Right cardiac atrium (tissue), 5 donors: ENCODE measurements around the gene HSPE1. TPM values are rescaled to one million over a fixed set of nuclear protein-coding genes. Genes with fewer than 3 reads are reported as not detected.

Experiments used
- polyA plus RNA-seq: library from polyadenylated mRNA; stranded (reverse); fragments of 200-250 nt; gene quantifications from one replicate; pipeline ENCODE4 v1.2.3, GENCODE V29; 2013
- total RNA-seq, 4 donors: library from RNA; stranded (reverse); fragmentation: NEBNext Ultra II Directional; extraction: Animal tissue kit (Norgen Biotek cat#: 25700); gene quantifications; one replicate each; pipeline ENCODE4 v1.2.1, GENCODE V29; 2021
- donor health status: healthy with polysubstance abuse.
- donor health status: DM: no; HTN: yes; CAD: no.
- donor health status: DM: no; HTN: no; CAD: no.
- donor health status: DM: no; HTN: yes; CAD: no; lungs with severe emphysema.
- donor health status: DM: yes; HTN: yes; CAD: no.

HSPE1 gene
- total and polyA plus RNA-seq, 5 donors, result 96.3 to 253 (median 153) TPM

Other genes with a start within 250 kb of the HSPE1 start
- 10 to 100 TPM; 13.9 to 18.8 (median 14.5) TPM for gene ANKRD44, start 189.6 kb upstream of the HSPE1 start, total RNA-seq
- gene ANKRD44, start 189.6 kb upstream of the HSPE1 start, polyA plus RNA-seq, result 4.8 TPM
- 100 to 1,000 TPM; 148 to 182 (median 165) TPM for gene SF3B1, start 65.4 kb upstream of the HSPE1 start, total RNA-seq
- gene SF3B1, start 65.4 kb upstream of the HSPE1 start, polyA plus RNA-seq, result 166 TPM
- gene COQ10B, start 46.8 kb upstream of the HSPE1 start, total RNA-seq, result 10 to 100 TPM; 24.8 to 37.0 (median 29.6) TPM
- 29.3 TPM for gene COQ10B, start 46.8 kb upstream of the HSPE1 start, polyA plus RNA-seq
- gene HSPD1, start 539 bp upstream of the HSPE1 start, total RNA-seq, result 100 to 1,000 TPM; 111 to 182 (median 159) TPM
- gene HSPD1, start 539 bp upstream of the HSPE1 start, polyA plus RNA-seq, result 174 TPM
- gene MOB4, start 15.7 kb downstream of the HSPE1 start, total RNA-seq, result 10 to 100 TPM; 28.7 to 39.3 (median 32.5) TPM
- gene MOB4, start 15.7 kb downstream of the HSPE1 start, polyA plus RNA-seq, result 34.4 TPM
- gene RFTN2, start 175.2 kb downstream of the HSPE1 start, total RNA-seq, result 1 to 10 TPM; 3.0 to 9.8 (median 9.2) TPM
- 3.1 TPM for gene RFTN2, start 175.2 kb downstream of the HSPE1 start, polyA plus RNA-seq
- gene MARS2, start 205.0 kb downstream of the HSPE1 start, total RNA-seq, result 1 to 10 TPM; 4.6 to 7.7 (median 5.6) TPM
- gene MARS2, start 205.0 kb downstream of the HSPE1 start, polyA plus RNA-seq, result 3.2 TPM